Sigmoid colon (tissue), 3 donors: Measurements from ENCODE around the gene TRNT1.

Source experiments
- CTCF ChIP-seq, 4 experiments: fragments of 450-650 bp in 3 of 4; fragments of 200-600 bp in 1 of 4; IDR thresholded peaks; one replicate each; pipeline ENCODE4 v1.5.1; 2016 to 2019; ENCODE audit warnings: antibody characterized with exemption in 4 of 4, mild to moderate bottlenecking in 3 of 4, moderate library complexity in 2 of 4
- POLR2A ChIP-seq, 2 donors: fragments of 450-650 bp; IDR thresholded peaks; one replicate each; pipeline ENCODE4 v1.6.1; 2016; ENCODE audit warnings: antibody characterized with exemption in 2 of 2, mild to moderate bottlenecking in 2 of 2, moderate library complexity in 2 of 2

- TF ChIP-seq CTCF (IDR thresholded peaks at IDR 0.05) (no peak), POLR2A (IDR thresholded peaks at IDR 0.05) (no peak)
Measured at GRCh38 chr3:3189102-3189727, 62.5 kb downstream of the TRNT1 start.
